GM15510 (cell line): ENCODE data around the gene FHOD1.

Source experiments
- POLR2A ChIP-seq: IDR thresholded peaks from 3 replicates; pipeline ENCODE4 v1.6.1; 2011; ENCODE audit warnings: borderline replicate concordance; ENCODE audit not compliant: insufficient read length; ENCODE audit errors: extremely low read depth

FHOD1 gene

GRCh38 chr16:67188798-67189197, 58.5 kb downstream of the FHOD1 start:
- TF ChIP-seq POLR2A = no peak

- no peak for TF ChIP-seq POLR2A
Measured at GRCh38 chr16:67188323-67188722, 59.0 kb downstream of the FHOD1 start.

DNA sequence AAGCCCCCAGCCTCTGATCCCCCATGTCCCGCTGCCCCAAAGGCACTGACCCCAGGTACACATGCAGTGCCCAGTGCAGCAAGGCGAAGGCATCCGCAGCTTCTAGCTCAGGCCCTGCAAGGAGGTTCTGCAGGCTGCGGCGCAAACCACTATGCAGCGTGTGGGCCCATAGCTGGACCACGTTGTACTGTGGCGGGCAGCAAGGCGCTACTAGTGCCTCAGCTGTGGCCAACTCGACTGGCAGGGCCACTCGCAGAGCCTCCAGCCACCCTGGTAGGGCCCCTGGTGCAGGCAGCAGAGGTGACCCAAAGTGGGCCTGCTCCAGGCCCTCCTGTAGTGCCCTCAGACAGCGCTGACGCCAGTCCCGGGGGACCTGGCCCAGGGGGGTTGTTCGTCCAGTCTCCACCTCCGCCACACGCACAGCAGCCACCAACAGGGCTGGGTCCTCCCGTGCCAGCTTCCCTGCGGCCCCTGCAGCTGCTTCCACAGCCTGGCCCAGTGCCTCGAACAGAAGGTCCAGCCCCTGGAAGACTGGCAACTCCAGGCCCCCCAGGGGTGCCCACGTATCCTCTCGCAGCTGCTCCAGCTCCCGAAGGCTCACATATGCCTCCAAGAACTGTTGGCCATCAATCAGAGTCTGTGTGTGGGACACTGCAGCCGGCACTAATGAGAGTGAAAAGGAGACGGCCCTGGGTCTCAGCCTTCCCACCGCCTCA, 59.9 kb downstream of the FHOD1 start:
- TF ChIP-seq POLR2A = no peak

DNA sequence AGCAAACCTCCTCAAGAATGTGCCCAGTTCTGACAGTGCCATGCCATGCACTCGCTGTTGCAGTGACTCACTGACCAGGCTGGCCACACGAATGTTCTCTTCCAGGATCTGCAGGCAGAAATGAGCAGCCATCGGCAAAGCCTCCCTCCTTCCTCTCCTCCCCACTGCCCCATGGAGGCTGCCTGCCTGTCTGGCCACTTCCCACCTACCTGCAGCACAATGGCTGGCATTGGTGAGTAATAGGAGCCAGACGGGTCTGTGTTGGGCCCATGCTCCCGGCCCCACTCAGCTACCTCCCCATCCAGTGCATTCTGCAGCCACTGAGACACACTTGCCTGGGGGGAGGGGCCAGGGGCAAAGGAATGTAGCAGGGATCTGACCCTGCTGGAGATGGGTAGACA, 60.7 kb downstream of the FHOD1 start:
- TF ChIP-seq POLR2A = no peak

- TF ChIP-seq POLR2A = no peak
Measured at GRCh38 chr16:67185651-67186134, 61.6 kb downstream of the FHOD1 start.

GRCh38 chr16:67184995-67185650, 62.2 kb downstream of the FHOD1 start:
- TF ChIP-seq POLR2A = no peak

GRCh38 chr16:67184453-67184994, 62.8 kb downstream of the FHOD1 start:
- TF ChIP-seq POLR2A = no peak

DNA sequence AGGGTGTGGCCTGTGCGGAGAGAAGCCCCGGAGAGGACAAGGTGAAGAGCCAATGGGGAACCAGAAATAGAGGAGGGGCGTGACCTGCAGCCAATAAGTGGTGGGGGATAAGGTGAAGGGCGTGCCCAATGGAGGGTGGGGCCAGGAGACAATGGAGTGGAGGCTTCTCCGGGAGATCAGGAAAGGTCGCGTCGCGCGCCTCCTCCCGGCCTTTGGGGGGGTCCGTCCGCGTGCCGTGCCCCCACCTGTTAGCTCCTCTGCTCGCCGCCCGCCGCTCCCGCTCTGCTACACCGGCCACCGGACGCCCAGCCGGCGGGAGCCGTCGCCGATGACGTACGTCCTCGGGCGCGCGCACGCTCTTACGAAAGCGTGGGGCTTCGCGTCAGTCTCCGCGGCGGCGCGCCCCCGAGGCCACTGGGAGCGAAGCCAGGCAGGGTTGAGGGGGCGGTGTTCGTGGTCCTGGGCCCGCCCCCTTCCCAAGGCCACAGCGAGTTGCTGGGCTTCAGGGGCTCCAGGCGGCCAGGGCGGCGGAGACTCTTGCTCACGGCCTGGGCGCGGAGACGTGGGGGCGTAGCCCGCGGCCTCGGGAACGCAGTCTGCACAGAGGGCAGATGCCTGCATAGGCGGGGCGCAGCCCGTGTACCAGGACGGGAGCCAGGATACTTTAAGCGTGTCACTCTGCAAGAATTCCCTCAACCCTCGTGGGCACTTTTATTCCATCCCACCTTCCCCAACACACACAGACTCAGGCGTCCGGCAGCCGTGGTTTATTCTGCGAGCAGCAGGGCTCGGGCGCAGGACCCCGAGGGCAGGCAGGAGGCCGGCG, 63.4 kb downstream of the FHOD1 start, which contains the start of gene MATCAP1:
Gene MATCAP1 (minus strand): TSS at position 337 of the 826 bp plus-strand sequence. CDS start 3,353 bp downstream, outside the sequence.
- peak; percentile 51 for TF ChIP-seq POLR2A

GRCh38 chr16:67183284-67183626, 64.0 kb downstream of the FHOD1 start:
- peak; percentile 8 for TF ChIP-seq POLR2A

DNA sequence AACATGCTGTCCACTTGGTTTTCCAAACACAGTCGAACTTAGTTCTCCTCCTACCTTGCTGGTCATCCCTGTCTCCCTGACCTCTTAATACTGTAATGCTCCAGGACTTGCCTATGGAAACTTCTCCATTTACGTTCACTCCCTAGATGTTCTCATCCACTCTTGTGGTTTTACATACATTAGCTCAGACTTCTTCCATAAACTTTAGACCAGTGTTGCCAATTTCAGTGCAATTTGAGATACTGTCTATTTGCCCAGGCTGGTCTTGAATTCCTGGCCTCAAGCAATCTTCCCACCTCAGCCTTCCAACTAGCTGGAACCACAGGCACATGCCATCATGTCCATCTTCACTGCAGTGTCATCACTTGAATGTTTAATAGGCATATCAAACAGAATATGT, 65.0 kb downstream of the FHOD1 start:
- TF ChIP-seq POLR2A = no peak

DNA sequence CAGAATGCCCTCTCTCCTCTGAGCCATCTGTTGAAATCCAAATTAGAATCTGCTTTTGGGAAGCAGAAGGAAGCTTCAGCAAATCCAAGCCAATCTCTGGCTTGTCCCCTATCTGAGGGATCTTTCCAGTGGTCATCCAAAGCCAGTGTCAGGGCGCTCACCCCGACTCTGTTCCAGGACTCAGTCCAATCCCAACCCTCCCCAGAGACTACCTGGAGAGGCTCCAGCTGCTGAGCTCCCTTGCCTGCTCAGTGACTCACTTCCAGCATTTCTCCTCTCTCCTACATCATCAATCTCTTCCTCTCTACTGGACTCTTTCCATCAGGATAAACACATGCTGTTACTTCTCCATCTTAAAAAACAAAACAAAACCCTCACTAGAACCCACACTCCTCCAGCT, 65.9 kb downstream of the FHOD1 start:
- TF ChIP-seq POLR2A = no peak

GRCh38 chr16:67180166-67180565, 67.1 kb downstream of the FHOD1 start:
- no peak for TF ChIP-seq POLR2A

DNA sequence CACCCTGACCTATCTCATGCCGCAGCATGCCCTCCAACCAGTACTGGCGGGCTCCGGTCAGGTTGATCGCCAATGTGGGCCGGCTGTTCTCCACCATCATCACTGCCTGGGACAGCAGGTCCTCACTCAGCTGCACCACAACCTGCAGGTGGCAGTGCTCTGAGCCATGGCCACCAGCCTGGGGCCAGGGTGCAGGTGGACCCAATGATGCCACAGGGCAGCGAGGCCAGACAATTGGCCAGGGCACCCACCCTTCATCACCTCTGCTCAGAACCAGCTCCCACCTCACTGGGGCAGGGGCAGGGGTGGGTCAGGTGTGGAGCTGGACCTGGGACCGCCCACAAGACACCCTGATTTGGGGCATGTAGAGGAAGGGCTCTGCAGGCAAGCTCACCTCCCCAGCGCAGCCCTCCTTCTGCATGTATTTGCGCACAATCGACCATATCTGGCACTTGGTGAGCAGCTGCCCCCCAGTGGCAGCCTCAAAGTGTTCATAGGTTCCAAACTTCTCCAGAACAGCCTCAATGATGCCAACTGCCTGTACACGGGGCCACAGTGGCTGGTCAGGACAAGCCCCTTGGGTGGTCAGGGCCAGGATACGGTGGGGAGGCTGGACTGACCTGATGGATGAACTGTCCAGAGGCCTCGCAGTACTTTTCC, 67.7 kb downstream of the FHOD1 start:
- TF ChIP-seq POLR2A = no peak
